ENCODE data around the gene NOTCH3.
A peak's percentile ranks its signal among the peaks of the same experiment; 100 is the strongest.

Gene NOTCH3

GRCh38 chr19:15223649-15224361, 23.0 kb upstream of the NOTCH3 start:
- no CpG with 5 or more reads among the region's 51 CpGs for WGBS, 2 donors (ENCODE audit: extremely low coverage in 2 of 2, insufficient read length in 2 of 2, insufficient replicate concordance in 1 of 2)
- Histone ChIP-seq H3K14ac (ENCODE audit: low read length) (no peak overlapping the region), H4K8ac (ENCODE audit: low read depth, low read length) (no peak overlapping the region), H3K4me3 (ENCODE audit: low read length in 2 of 2) (peak overlapping the region; percentile 51 to 78), H3K18ac (ENCODE audit: low read length) (peak overlapping the region; percentile 93), H3K9ac (ENCODE audit: low read depth, low read length, poor library complexity) (peak overlapping the region; percentile 83), H2BK12ac (ENCODE audit: low read length) (no peak overlapping the region), H2AFZ (ENCODE audit: low read length) (peak overlapping the region; percentile 96), H3K36me3 (replicated peaks in 1 of 2; ENCODE audit: control insufficient read depth in 2 of 2, insufficient read depth in 2 of 2, low read length in 2 of 2) (no peaks in the 10 kb centered on the region), H3K4me1 (ENCODE audit: control insufficient read depth in 2 of 2, insufficient read depth in 1 of 2, low read depth in 1 of 2, low read length in 2 of 2) (peaks cover 8 to 12% of the 10 kb centered on the region in 2 donors), H4K91ac (ENCODE audit: low read depth, low read length, poor library complexity) (no peak overlapping the region), H3K9me3 (replicated peaks in 1 of 2; ENCODE audit: control insufficient read depth in 2 of 2, insufficient read depth in 1 of 2, low read depth in 1 of 2, low read length in 2 of 2) (no peaks in the 10 kb centered on the region), H2AK5ac (ENCODE audit: low read depth, low read length) (peak overlapping the region; percentile 68), H3K79me1 (ENCODE audit: low read depth, low read length) (peaks cover 7% of the 10 kb centered on the region), H3K27ac (replicated peaks; ENCODE audit: low read length) (peak overlapping the region; percentile 29), H3K4ac (ENCODE audit: low read length) (no peak overlapping the region), H3K23ac (ENCODE audit: low read depth, low read length, poor library complexity) (peak overlapping the region; percentile 73), H2BK120ac (ENCODE audit: low read depth, low read length) (no peak overlapping the region), H2BK15ac (ENCODE audit: low read length) (peak overlapping the region; percentile 54), H3K4me2 (ENCODE audit: insufficient read depth, low read length, poor library complexity, severe bottlenecking) (peak overlapping the region; percentile 78), H2BK5ac (ENCODE audit: low read length) (peak overlapping the region; percentile 70), H3K27me3 (ENCODE audit: control insufficient read depth in 3 of 3, insufficient read depth in 3 of 3, low read depth in 1 of 3, low read length in 3 of 3) (no peaks in the 10 kb centered on the region)
- no peak for DNase-seq (ENCODE audit: low spot score)

- H3K18ac ChIP-seq (ENCODE audit: low read length), result peak overlapping the region; percentile 4
- H2BK5ac ChIP-seq (ENCODE audit: low read length), result peak overlapping the region; percentile 77
- no peak overlapping the region for H4K91ac ChIP-seq (ENCODE audit: low read depth, low read length, poor library complexity)
- peaks cover 8 to 12% of the 10 kb centered on the region in 2 donors for H3K4me1 ChIP-seq (ENCODE audit: control insufficient read depth in 2 of 2, insufficient read depth in 1 of 2, low read depth in 1 of 2, low read length in 2 of 2)
- H3K4me2 ChIP-seq (ENCODE audit: insufficient read depth, low read length, poor library complexity, severe bottlenecking), result peak overlapping the region; percentile 61
- H2BK15ac ChIP-seq (ENCODE audit: low read length), result no peak overlapping the region
- WGBS, 2 donors (ENCODE audit: extremely low coverage in 2 of 2, insufficient read length in 2 of 2, insufficient replicate concordance in 1 of 2), result no CpG with 5 or more reads among the region's 48 CpGs
- H3K9me3 ChIP-seq (replicated peaks in 1 of 2; ENCODE audit: control insufficient read depth in 2 of 2, insufficient read depth in 1 of 2, low read depth in 1 of 2, low read length in 2 of 2), result no peaks in the 10 kb centered on the region
- peak overlapping the region; percentile 96 for H2AFZ ChIP-seq (ENCODE audit: low read length)
- H3K9ac ChIP-seq (ENCODE audit: low read depth, low read length, poor library complexity), result peak overlapping the region; percentile 83
- DNase-seq (ENCODE audit: low spot score), result peak; percentile 98
- no peaks in the 10 kb centered on the region for H3K27me3 ChIP-seq (ENCODE audit: control insufficient read depth in 3 of 3, insufficient read depth in 3 of 3, low read depth in 1 of 3, low read length in 3 of 3)
- H3K36me3 ChIP-seq (replicated peaks in 1 of 2; ENCODE audit: control insufficient read depth in 2 of 2, insufficient read depth in 2 of 2, low read length in 2 of 2), result no peaks in the 10 kb centered on the region
- H2AK5ac ChIP-seq (ENCODE audit: low read depth, low read length), result peak overlapping the region; percentile 3
- H3K27ac ChIP-seq (replicated peaks; ENCODE audit: low read length), result peak overlapping the region; percentile 97
- peaks cover 7% of the 10 kb centered on the region for H3K79me1 ChIP-seq (ENCODE audit: low read depth, low read length)
- no peak overlapping the region for H3K4ac ChIP-seq (ENCODE audit: low read length)
- peak overlapping the region; percentile 51 to 78 for H3K4me3 ChIP-seq (ENCODE audit: low read length in 2 of 2)
- peak overlapping the region; percentile 8 for H2BK12ac ChIP-seq (ENCODE audit: low read length)
- no peak overlapping the region for H3K14ac ChIP-seq (ENCODE audit: low read length)
- H4K8ac ChIP-seq (ENCODE audit: low read depth, low read length), result no peak overlapping the region
- peak overlapping the region; percentile 73 for H3K23ac ChIP-seq (ENCODE audit: low read depth, low read length, poor library complexity)
- peak overlapping the region; percentile 1 for H2BK120ac ChIP-seq (ENCODE audit: low read depth, low read length)
Measured at GRCh38 chr19:15222738-15223648, 22.2 kb upstream of the NOTCH3 start.

- no peak overlapping the region for H2BK12ac ChIP-seq (ENCODE audit: low read length)
- H4K91ac ChIP-seq (ENCODE audit: low read depth, low read length, poor library complexity), result no peak overlapping the region
Measured at GRCh38 chr19:15220833-15221232, 20.0 kb upstream of the NOTCH3 start.

GRCh38 chr19:15218501-15218900, 17.7 kb upstream of the NOTCH3 start:
- Histone ChIP-seq H3K4me2 (ENCODE audit: insufficient read depth, low read length, poor library complexity, severe bottlenecking) (no peak overlapping the region), H2BK12ac (ENCODE audit: low read length) (peak overlapping the region; percentile 58), H2BK15ac (ENCODE audit: low read length) (no peak overlapping the region), H3K27ac (replicated peaks; ENCODE audit: low read length) (no peak overlapping the region), H2AFZ (ENCODE audit: low read length) (no peak overlapping the region), H3K23ac (ENCODE audit: low read depth, low read length, poor library complexity) (no peak overlapping the region), H2BK120ac (ENCODE audit: low read depth, low read length) (no peak overlapping the region), H4K8ac (ENCODE audit: low read depth, low read length) (no peak overlapping the region), H3K4me1 (ENCODE audit: control insufficient read depth in 2 of 2, insufficient read depth in 1 of 2, low read depth in 1 of 2, low read length in 2 of 2) (peaks cover 1 to 9% of the 10 kb centered on the region in 2 donors), H2BK5ac (ENCODE audit: low read length) (no peak overlapping the region), H3K14ac (ENCODE audit: low read length) (peak overlapping the region; percentile 56), H3K4ac (ENCODE audit: low read length) (no peak overlapping the region), H3K9me3 (replicated peaks in 1 of 2; ENCODE audit: control insufficient read depth in 2 of 2, insufficient read depth in 1 of 2, low read depth in 1 of 2, low read length in 2 of 2) (no peaks in the 10 kb centered on the region), H3K79me1 (ENCODE audit: low read depth, low read length) (no peaks in the 10 kb centered on the region), H3K9ac (ENCODE audit: low read depth, low read length, poor library complexity) (no peak overlapping the region), H3K36me3 (replicated peaks in 1 of 2; ENCODE audit: control insufficient read depth in 2 of 2, insufficient read depth in 2 of 2, low read length in 2 of 2) (no peaks in the 10 kb centered on the region), H3K18ac (ENCODE audit: low read length) (no peak overlapping the region), H3K4me3 (ENCODE audit: low read length in 2 of 2) (no peak overlapping the region), H3K27me3 (ENCODE audit: control insufficient read depth in 3 of 3, insufficient read depth in 3 of 3, low read depth in 1 of 3, low read length in 3 of 3) (no peaks in the 10 kb centered on the region), H4K91ac (ENCODE audit: low read depth, low read length, poor library complexity) (no peak overlapping the region), H2AK5ac (ENCODE audit: low read depth, low read length) (no peak overlapping the region)
- DNase-seq (ENCODE audit: low spot score), result no peak
- WGBS, 2 donors (ENCODE audit: extremely low coverage in 2 of 2, insufficient read length in 2 of 2, insufficient replicate concordance in 1 of 2), result no CpG with 5 or more reads among the region's 7 CpGs

More at GRCh38 chr19:15220833-15221232, 20.0 kb upstream of the NOTCH3 start:
- no peak overlapping the region for H3K18ac ChIP-seq (ENCODE audit: low read length)
- H4K8ac ChIP-seq (ENCODE audit: low read depth, low read length), result no peak overlapping the region
- WGBS, 2 donors (ENCODE audit: extremely low coverage in 2 of 2, insufficient read length in 2 of 2, insufficient replicate concordance in 1 of 2), result no CpG with 5 or more reads among the region's 6 CpGs
- H3K4me2 ChIP-seq (ENCODE audit: insufficient read depth, low read length, poor library complexity, severe bottlenecking), result no peak overlapping the region
- DNase-seq (ENCODE audit: low spot score), result no peak
- no peak overlapping the region for H2BK5ac ChIP-seq (ENCODE audit: low read length)
- no peaks in the 10 kb centered on the region for H3K79me1 ChIP-seq (ENCODE audit: low read depth, low read length)
- H3K27me3 ChIP-seq (ENCODE audit: control insufficient read depth in 3 of 3, insufficient read depth in 3 of 3, low read depth in 1 of 3, low read length in 3 of 3), result no peaks in the 10 kb centered on the region
- H3K4me3 ChIP-seq (ENCODE audit: low read length in 2 of 2), result no peak overlapping the region
- H3K9ac ChIP-seq (ENCODE audit: low read depth, low read length, poor library complexity), result no peak overlapping the region
- H3K14ac ChIP-seq (ENCODE audit: low read length), result no peak overlapping the region
- H3K4me1 ChIP-seq (ENCODE audit: control insufficient read depth in 2 of 2, insufficient read depth in 1 of 2, low read depth in 1 of 2, low read length in 2 of 2), result peaks cover 5 to 12% of the 10 kb centered on the region in 2 donors
- no peaks in the 10 kb centered on the region for H3K36me3 ChIP-seq (replicated peaks in 1 of 2; ENCODE audit: control insufficient read depth in 2 of 2, insufficient read depth in 2 of 2, low read length in 2 of 2)
- H2AFZ ChIP-seq (ENCODE audit: low read length), result no peak overlapping the region
- peak overlapping the region; percentile 84 for H2AK5ac ChIP-seq (ENCODE audit: low read depth, low read length)
- no peak overlapping the region for H2BK15ac ChIP-seq (ENCODE audit: low read length)
- H3K9me3 ChIP-seq (replicated peaks in 1 of 2; ENCODE audit: control insufficient read depth in 2 of 2, insufficient read depth in 1 of 2, low read depth in 1 of 2, low read length in 2 of 2), result no peaks in the 10 kb centered on the region
- no peak overlapping the region for H3K27ac ChIP-seq (replicated peaks; ENCODE audit: low read length)
- H2BK120ac ChIP-seq (ENCODE audit: low read depth, low read length), result no peak overlapping the region
- no peak overlapping the region for H3K23ac ChIP-seq (ENCODE audit: low read depth, low read length, poor library complexity)
- H3K4ac ChIP-seq (ENCODE audit: low read length), result no peak overlapping the region
